GM12892 (cell line): ENCODE data around the gene CDK2AP2.
"Not testable (repeated sequence)": the region's sequence is repeated elsewhere in the genome, so short reads cannot be mapped to it uniquely, and the experiment has no call there.

Experiments
- DNase-seq: peaks from one replicate; pipeline ENCODE4 v3.0.0; 2011; ENCODE audit not compliant: insufficient read length
- FAIRE-seq: peaks from 2 replicates; lab custom pipeline; 2011; peaks lifted over from hg19 to GRCh38; lab: Jason Lieb, UNC
- POLR2A ChIP-seq: IDR thresholded peaks from 2 replicates; pipeline ENCODE4 v1.6.1; 2011; ENCODE audit warnings: low read depth, low read length, control low read depth
- POLR2AphosphoS5 ChIP-seq: IDR thresholded peaks from 2 replicates; pipeline ENCODE4 v1.6.1; 2011; ENCODE audit warnings: low read depth, low read length, control low read depth
- TAF1 ChIP-seq: IDR thresholded peaks from 2 replicates; pipeline ENCODE4 v1.6.1; 2011; ENCODE audit warnings: low read depth, mild to moderate bottlenecking, control low read depth, low read length, borderline replicate concordance

CDK2AP2 gene

GRCh38 chr11:67490727-67491065 is 17.3 kb downstream of the CDK2AP2 start:
- no peak for FAIRE-seq
- no peak for DNase-seq
- TF ChIP-seq TAF1: no peak
- no peak; the same call in 1 of the 2 replicates for TF ChIP-seq POLR2A
- no peak for TF ChIP-seq POLR2AphosphoS5

DNA sequence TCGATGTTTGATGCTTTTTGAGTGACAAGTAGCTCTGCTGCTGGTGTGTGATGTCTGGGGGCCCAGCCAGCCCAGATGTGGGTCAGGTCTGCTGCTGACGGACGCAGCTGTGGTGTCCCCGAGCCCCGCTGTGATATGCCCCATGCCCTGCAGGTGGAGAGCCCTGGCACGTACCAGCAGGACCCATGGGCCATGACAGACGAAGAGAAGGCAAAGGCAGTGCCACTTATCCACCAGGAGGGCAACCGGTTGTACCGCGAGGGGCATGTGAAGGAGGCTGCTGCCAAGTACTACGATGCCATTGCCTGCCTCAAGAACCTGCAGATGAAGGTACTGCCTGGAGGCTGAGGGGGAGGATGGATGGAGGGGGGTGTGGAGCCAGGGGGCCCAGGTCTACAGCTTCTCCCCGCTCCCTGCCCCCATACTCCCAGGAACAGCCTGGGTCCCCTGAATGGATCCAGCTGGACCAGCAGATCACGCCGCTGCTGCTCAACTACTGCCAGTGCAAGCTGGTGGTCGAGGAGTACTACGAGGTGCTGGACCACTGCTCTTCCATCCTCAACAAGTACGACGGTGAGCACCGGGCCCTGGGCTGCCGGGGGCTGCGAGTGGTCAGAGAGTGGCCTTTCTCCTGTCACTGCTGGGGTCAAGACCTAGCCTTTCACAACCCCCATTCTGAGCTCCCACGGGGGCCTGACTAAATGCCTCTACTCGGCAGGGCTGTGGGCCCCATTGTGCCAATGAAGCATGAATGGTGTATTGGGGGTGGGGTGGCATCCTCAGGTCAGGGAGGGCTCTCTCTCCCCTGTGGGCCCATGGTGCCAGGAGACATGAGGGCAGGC is 17.9 kb downstream of the CDK2AP2 start:
- TF ChIP-seq POLR2A (no peak; the same call in 1 of the 2 replicates), POLR2AphosphoS5 (no peak), TAF1 (no peak)
- no peak for DNase-seq

GRCh38 chr11:67489203-67489884 is 18.6 kb downstream of the CDK2AP2 start:
- DNase-seq: peak; percentile 4
- TF ChIP-seq POLR2AphosphoS5: no peak
- TF ChIP-seq TAF1: no peak
- no peak for TF ChIP-seq POLR2A
- FAIRE-seq: no peak

More for the DNA sequence above, 17.9 kb downstream of the CDK2AP2 start:
- FAIRE-seq: peak; percentile 5

- FAIRE-seq: peak; percentile 99
Measured at GRCh38 chr11:67486481-67487195, 21.3 kb downstream of the CDK2AP2 start.

DNA sequence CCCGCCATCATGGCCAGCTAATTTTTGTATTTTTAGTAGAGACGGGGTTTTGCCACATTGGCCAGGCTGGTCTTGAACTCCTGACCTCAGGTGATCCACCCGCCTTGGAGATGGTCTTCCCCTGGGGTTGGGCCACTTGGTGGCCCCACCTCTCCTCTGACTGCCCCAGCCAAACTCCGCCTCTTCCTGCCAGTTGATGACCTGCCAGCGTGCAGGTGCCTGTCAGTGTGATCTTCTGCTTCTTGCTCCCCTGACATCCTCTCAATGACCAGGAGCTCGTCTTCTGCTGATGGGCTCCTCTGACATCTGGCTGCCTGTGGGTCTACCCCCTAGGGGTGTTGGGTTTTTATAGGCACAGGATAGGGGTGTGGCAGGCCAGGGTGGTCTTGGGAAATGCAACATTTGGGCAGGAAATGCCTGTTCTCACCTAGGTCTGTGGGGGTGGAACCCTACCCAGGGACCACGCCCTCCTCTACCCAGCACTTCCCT is 22.0 kb downstream of the CDK2AP2 start:
- DNase-seq, FAIRE-seq: not testable (repeated sequence)
- TF ChIP-seq POLR2A (peak; percentile 75), POLR2AphosphoS5 (peak; percentile 81)

More at GRCh38 chr11:67486481-67487195, 21.3 kb downstream of the CDK2AP2 start:
- TF ChIP-seq POLR2A (peak; percentile 48; the same call in 1 of the 2 replicates), POLR2AphosphoS5 (peak; percentile 44; the same call in 1 of the 2 replicates), TAF1 (no peak)
- peak; percentile 75 for DNase-seq

- no peak for FAIRE-seq
- TF ChIP-seq POLR2AphosphoS5 (peak; percentile 66; the same call in 1 of the 2 replicates), POLR2A (peak; percentile 72), TAF1 (no peak)
- no peak for DNase-seq
Measured at GRCh38 chr11:67484847-67485311, 23.1 kb downstream of the CDK2AP2 start.

GRCh38 chr11:67483831-67484665 is 23.9 kb downstream of the CDK2AP2 start:
- FAIRE-seq: no peak
- DNase-seq: no peak

GRCh38 chr11:67482827-67483798 is 24.8 kb downstream of the CDK2AP2 start, which contains the start of gene AIP:
Gene AIP (plus strand): TSS chr11:67483026. CDS start chr11:67483159, 133 bp downstream.
- TF ChIP-seq TAF1 (peak; percentile 88), POLR2A (peak; percentile 71), POLR2AphosphoS5 (peak; percentile 71)
- DNase-seq (peak; percentile 92), FAIRE-seq (peak; percentile 99)

More at GRCh38 chr11:67483831-67484665, 23.9 kb downstream of the CDK2AP2 start:
- TF ChIP-seq TAF1: no peak
- no peak; the same call in 1 of the 2 replicates for TF ChIP-seq POLR2AphosphoS5
- TF ChIP-seq POLR2A: no peak

GRCh38 chr11:67482275-67482826 is 25.6 kb downstream of the CDK2AP2 start:
- TF ChIP-seq TAF1 (no peak), POLR2AphosphoS5 (no peak), POLR2A (no peak)
- DNase-seq (no peak), FAIRE-seq (no peak)

DNA sequence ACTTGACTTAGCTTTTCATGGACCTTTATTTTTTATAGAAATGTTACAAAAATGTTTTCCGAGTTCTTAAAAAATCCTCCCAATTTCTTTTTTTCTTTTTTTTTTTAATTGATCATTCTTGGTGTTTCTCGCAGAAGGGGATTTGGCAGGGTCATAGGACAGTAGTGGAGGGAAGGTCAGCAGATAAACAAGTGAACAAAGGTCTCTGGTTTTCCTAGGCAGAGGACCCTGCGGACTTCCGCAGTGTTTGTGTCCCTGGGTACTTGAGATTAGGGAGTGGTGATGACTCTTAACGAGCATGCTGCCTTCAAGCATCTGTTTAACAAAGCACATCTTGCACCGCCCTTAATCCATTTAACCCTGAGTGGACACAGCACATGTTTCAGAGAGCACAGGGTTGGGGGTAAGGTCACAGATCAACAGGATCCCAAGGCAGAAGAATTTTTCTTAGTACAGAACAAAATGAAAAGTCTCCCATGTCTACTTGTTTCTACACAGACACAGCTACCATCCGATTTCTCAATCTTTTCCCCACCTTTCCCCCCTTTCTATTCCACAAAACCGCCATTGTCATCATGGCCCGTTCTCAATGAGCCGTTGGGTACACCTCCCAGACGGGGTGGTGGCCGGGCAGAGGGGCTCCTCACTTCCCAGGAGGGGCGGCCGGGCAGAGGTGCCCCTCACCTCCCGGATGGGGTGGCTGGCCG is 30.5 kb downstream of the CDK2AP2 start:
- FAIRE-seq: not testable (repeated sequence)

DNA sequence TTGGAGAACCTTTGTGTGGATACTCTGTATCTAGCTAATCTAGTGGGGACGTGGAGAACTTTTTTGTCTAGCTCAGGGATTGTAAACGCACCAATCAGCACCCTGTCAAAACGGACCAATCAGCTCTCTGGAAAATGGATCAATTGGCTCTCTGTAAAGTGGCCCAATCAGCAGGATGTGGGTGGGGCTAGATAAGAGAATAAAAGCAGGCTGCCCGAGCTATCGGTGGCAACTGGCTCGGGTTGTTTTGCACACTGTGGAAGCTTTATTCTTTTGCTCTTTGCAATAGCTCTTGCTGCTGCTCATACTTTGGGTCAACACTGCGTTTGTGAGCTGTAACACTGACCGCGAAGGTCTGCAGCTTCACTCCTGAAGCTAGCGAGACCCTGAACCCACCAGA is 31.3 kb downstream of the CDK2AP2 start:
- FAIRE-seq: not testable (repeated sequence)

More for the DNA sequence above, 30.5 kb downstream of the CDK2AP2 start:
- not testable (repeated sequence) for DNase-seq

More for the DNA sequence above, 31.3 kb downstream of the CDK2AP2 start:
- not testable (repeated sequence) for DNase-seq
